H9 (cell line): ENCODE results near the gene RERE. TPM values are rescaled to one million over a fixed set of nuclear protein-coding genes. Genes with fewer than 3 reads are reported as not detected.

Experiments
- DNase-seq: peaks from one replicate; pipeline ENCODE4 v3.0.0-alpha.2; 2017
- H2AFZ ChIP-seq: one replicate; pipeline ENCODE4 v1.6.1; 2013; ENCODE audit warnings: mild to moderate bottlenecking, low read length, control low read depth, moderate library complexity
- H2AK5ac ChIP-seq: 2 replicates; pipeline ENCODE4 v1.6.1; 2013; ENCODE audit warnings: low read length, control low read depth, mixed read lengths; ENCODE audit not compliant: insufficient read length
- H2BK120ac ChIP-seq: one replicate; pipeline ENCODE4 v1.6.1; 2013; ENCODE audit warnings: low read depth, mild to moderate bottlenecking, low read length, control low read depth, inconsistent platforms; ENCODE audit not compliant: poor library complexity, severe bottlenecking
- H2BK12ac ChIP-seq: 2 replicates; pipeline ENCODE4 v1.6.1; 2013; ENCODE audit warnings: low read length, control low read depth, mixed read lengths, low read depth; ENCODE audit not compliant: insufficient read length
- H2BK15ac ChIP-seq: 2 replicates; pipeline ENCODE4 v1.6.1; 2013; ENCODE audit warnings: low read depth, low read length, control low read depth
- H2BK20ac ChIP-seq: one replicate; pipeline ENCODE4 v1.6.1; 2013; ENCODE audit warnings: low read depth, mild to moderate bottlenecking, low read length, control low read depth, inconsistent platforms; ENCODE audit not compliant: poor library complexity, severe bottlenecking
- H2BK5ac ChIP-seq: 2 replicates; pipeline ENCODE4 v1.6.1; 2013; ENCODE audit warnings: low read length, control low read depth, mixed read lengths; ENCODE audit not compliant: insufficient read length
- H3K14ac ChIP-seq: 2 replicates; pipeline ENCODE4 v1.6.1; 2013; ENCODE audit warnings: low read length, control low read depth; ENCODE audit not compliant: insufficient read depth
- H3K18ac ChIP-seq: 2 replicates; pipeline ENCODE4 v1.6.1; 2013; ENCODE audit warnings: low read depth, mild to moderate bottlenecking, mixed read lengths, low read length, control low read depth; ENCODE audit not compliant: insufficient read length
- H3K23ac ChIP-seq: 2 replicates; pipeline ENCODE4 v1.6.1; 2013; ENCODE audit warnings: low read length, control low read depth, mixed read lengths, low read depth; ENCODE audit not compliant: insufficient read length
- H3K23me2 ChIP-seq: 2 replicates; pipeline ENCODE4 v1.6.1; 2013; ENCODE audit warnings: low read depth, mild to moderate bottlenecking, mixed read lengths, low read length, control low read depth; ENCODE audit not compliant: insufficient read length, poor library complexity, severe bottlenecking
- H3K27ac ChIP-seq: 2 replicates; pipeline ENCODE4 v1.5.1; 2013; ENCODE audit warnings: low read length, control low read depth, mixed read lengths, low read depth; ENCODE audit not compliant: insufficient read length
- H3K27me3 ChIP-seq: 2 replicates; pipeline ENCODE4 v1.6.1; 2013; ENCODE audit warnings: low read length, control low read depth, inconsistent platforms; ENCODE audit not compliant: insufficient read depth
- H3K4ac ChIP-seq: 2 replicates; pipeline ENCODE4 v1.6.1; 2013; ENCODE audit warnings: low read depth, mild to moderate bottlenecking, control low read depth, inconsistent platforms, low read length, moderate library complexity
- H3K4me1 ChIP-seq: 2 replicates; pipeline ENCODE4 v1.6.1; 2013; ENCODE audit warnings: low read length, control low read depth, inconsistent platforms; ENCODE audit not compliant: insufficient read depth
- H3K4me2 ChIP-seq: 2 replicates; pipeline ENCODE4 v1.6.1; 2013; ENCODE audit warnings: low read length, control low read depth, mixed read lengths; ENCODE audit not compliant: insufficient read length, insufficient read depth
- H3K56ac ChIP-seq: 2 replicates; pipeline ENCODE4 v1.6.1; 2013; ENCODE audit warnings: low read depth, mild to moderate bottlenecking, mixed read lengths, low read length, control low read depth; ENCODE audit not compliant: insufficient read length
- H3K79me1 ChIP-seq: 2 replicates; pipeline ENCODE4 v1.6.1; 2013; ENCODE audit warnings: low read depth, mild to moderate bottlenecking, moderate library complexity, low read length, control low read depth, inconsistent platforms; ENCODE audit not compliant: insufficient read depth, poor library complexity, severe bottlenecking
- H3K79me2 ChIP-seq: 2 replicates; pipeline ENCODE4 v1.6.1; 2013; ENCODE audit warnings: low read length, control low read depth, inconsistent platforms; ENCODE audit not compliant: insufficient read depth
- H3K9ac ChIP-seq: 2 replicates; pipeline ENCODE4 v1.6.1; 2013; ENCODE audit warnings: low read length, control low read depth, mixed read lengths; ENCODE audit not compliant: insufficient read length; ENCODE audit errors: extremely low read depth
- H3K9me3 ChIP-seq: one replicate; pipeline ENCODE4 v1.6.1; 2013; ENCODE audit warnings: low read depth, low read length, inconsistent platforms; ENCODE audit not compliant: control insufficient read depth
- H3T11ph ChIP-seq: one replicate; pipeline ENCODE4 v1.6.1; 2013; ENCODE audit warnings: mild to moderate bottlenecking, low read length, control low read depth, inconsistent platforms
- H4K20me1 ChIP-seq: one replicate; pipeline ENCODE4 v1.6.1; 2013; ENCODE audit not compliant: control insufficient read depth, insufficient read length, insufficient read depth
- H4K5ac ChIP-seq: 2 replicates; pipeline ENCODE4 v1.6.1; 2013; ENCODE audit warnings: low read depth, mild to moderate bottlenecking, mixed read lengths, low read length, control low read depth; ENCODE audit not compliant: insufficient read length
- H4K8ac ChIP-seq: replicated peaks from 2 replicates; pipeline ENCODE4 v1.6.1; 2013; ENCODE audit warnings: low read length, control low read depth, mixed read lengths, low read depth; ENCODE audit not compliant: insufficient read length
- H4K91ac ChIP-seq: 2 replicates; pipeline ENCODE4 v1.6.1; 2013; ENCODE audit warnings: low read depth, mild to moderate bottlenecking, moderate library complexity, mixed read lengths, low read length, control low read depth; ENCODE audit not compliant: insufficient read length
- H3K27ac Mint-ChIP-seq, 3 experiments: 2 replicates in 2 of 3; 3 replicates in 1 of 3; pipeline ENCODE4 v1.8.0; 2020 to 2021; ENCODE audit warnings: mixed read lengths in 3 of 3, mild to moderate bottlenecking in 1 of 3, moderate library complexity in 1 of 3
- H3K27me3 Mint-ChIP-seq: 2 replicates; pipeline ENCODE4 v1.8.0; 2021; ENCODE audit warnings: low read depth, mild to moderate bottlenecking, moderate library complexity, mixed read lengths
- H3K36me3 Mint-ChIP-seq, 3 experiments: 2 replicates in 2 of 3; 3 replicates in 1 of 3; pipeline ENCODE4 v1.8.0; 2020 to 2021; ENCODE audit warnings: low read depth in 3 of 3, mixed read lengths in 3 of 3; ENCODE audit not compliant: insufficient read depth in 1 of 3
- H3K4me1 Mint-ChIP-seq, 2 experiments: 2 replicates each; pipeline ENCODE4 v1.8.0; 2020; ENCODE audit warnings: mixed read lengths in 2 of 2
- H3K4me3 Mint-ChIP-seq, 2 experiments: 2 replicates in 1 of 2; 3 replicates in 1 of 2; pipeline ENCODE4 v1.8.0; 2020 to 2021; ENCODE audit warnings: mild to moderate bottlenecking in 2 of 2, mixed read lengths in 2 of 2, moderate library complexity in 1 of 2
- H3K9me3 Mint-ChIP-seq, 2 experiments: 2 replicates in 1 of 2; 3 replicates in 1 of 2; pipeline ENCODE4 v1.8.0; 2020; ENCODE audit warnings: mild to moderate bottlenecking in 2 of 2, mixed read lengths in 2 of 2, moderate library complexity in 1 of 2
- CTCF ChIP-seq: fragments of 200-600 bp; sonication (generic); conservative IDR thresholded peaks from 3 replicates; pipeline ENCODE4 v1.8.0; 2021; ENCODE audit warnings: antibody characterized with exemption, mild to moderate bottlenecking
- WGBS: extraction: QIAGEN DNeasy Blood & Tissue Kit; methylation state at CpG from one replicate; pipeline ENCODE4 v1.1.7; 2013; ENCODE audit warnings: missing lambda C conversion rate, low lambda C conversion rate, mixed read lengths; ENCODE audit not compliant: insufficient read length; ENCODE audit errors: extremely low coverage; 5-methylcytosine and 5-hydroxymethylcytosine counted together
- total RNA-seq: library from RNA; stranded (reverse); gene quantifications from 2 replicates; pipeline ENCODE4 v1.2.1, GENCODE V29; 2021

The RERE gene
- total RNA-seq, 1 experiment from 2014 or later, result 103 TPM

- Histone ChIP-seq H3K27ac (no peak overlapping the region), H4K5ac (no peak overlapping the region), H3K23ac (no peak overlapping the region), H2BK120ac (no peak overlapping the region), H3K9ac (no peak overlapping the region), H4K20me1 (no peaks in the 10 kb centered on the region), H2BK20ac (no peak overlapping the region), H3K27me3 (no peaks in the 10 kb centered on the region), H2BK5ac (no peak overlapping the region), H3K56ac (no peak overlapping the region), H3K18ac (no peak overlapping the region), H3K23me2 (no peaks in the 10 kb centered on the region), H3T11ph (no peak overlapping the region), H3K79me1 (peaks cover 9% of the 10 kb centered on the region), H4K8ac (no peak overlapping the region), H4K91ac (no peak overlapping the region), H3K4ac (no peak overlapping the region), H3K4me1 (no peaks in the 10 kb centered on the region), H3K4me2 (no peak overlapping the region), H2AK5ac (no peak overlapping the region), H2BK12ac (no peak overlapping the region), H3K14ac (no peak overlapping the region), H2BK15ac (no peak overlapping the region), H3K79me2 (peaks cover 2% of the 10 kb centered on the region; the same call in 1 of the 2 replicates), H2AFZ (no peak overlapping the region), H3K9me3 (no peaks in the 10 kb centered on the region)
- no peaks in the 10 kb centered on the region for H3K9me3 Mint-ChIP-seq
- WGBS, result no CpG with 5 or more reads among the region's 4 CpGs
- no peak for DNase-seq
- peaks cover 0 to 5% (median 0%) of the 10 kb centered on the region in 3 experiments; a peak in 2 of 7 replicates for H3K36me3 Mint-ChIP-seq
- TF ChIP-seq CTCF, result no peak
- H3K4me1 Mint-ChIP-seq, result peaks cover 12 to 37% of the 10 kb centered on the region in 2 experiments
- peak overlapping the region; percentile 6 to 18 (median 10); a peak in 2 of 7 replicates for H3K27ac Mint-ChIP-seq
- H3K27me3 Mint-ChIP-seq, result no peaks in the 10 kb centered on the region
- H3K4me3 Mint-ChIP-seq, result no peak overlapping the region
These were observed 236.9 kb downstream of the RERE start for GRCh38 chr1:8580566-8580965.
